BE2C (cell line): ENCODE data around the gene ETFDH.

Experiments used
- DNase-seq: peaks from one replicate; pipeline ENCODE4 v3.0.0-alpha.2; 2020
- H3K27me3 ChIP-seq: fragments of 250-450 bp; sonication (Bioruptor Pico); 2 replicates; pipeline ENCODE4 v1.5.1; 2020; ENCODE audit warnings: mild to moderate bottlenecking
- H3K36me3 ChIP-seq: fragments of 250-450 bp; sonication (Bioruptor Pico); 2 replicates; pipeline ENCODE4 v1.5.1; 2020; ENCODE audit warnings: mild to moderate bottlenecking
- H3K4me1 ChIP-seq: fragments of 250-450 bp; sonication (Bioruptor Pico); 2 replicates; pipeline ENCODE4 v1.5.1; 2020
- H3K4me3 ChIP-seq: 2 replicates; pipeline ENCODE4 v1.5.1; 2011; ENCODE audit warnings: low read depth, low read length
- H3K9me3 ChIP-seq: fragments of 250-450 bp; sonication (Bioruptor Pico); 2 replicates; pipeline ENCODE4 v1.5.1; 2020
- TF ChIP-seq, protein P1 (sequence below): IDR thresholded peaks from 2 replicates; pipeline ENCODE4 v1.5.1; 2012; ENCODE audit warnings: mild to moderate bottlenecking, low read depth, low read length

ETFDH gene

DNA sequence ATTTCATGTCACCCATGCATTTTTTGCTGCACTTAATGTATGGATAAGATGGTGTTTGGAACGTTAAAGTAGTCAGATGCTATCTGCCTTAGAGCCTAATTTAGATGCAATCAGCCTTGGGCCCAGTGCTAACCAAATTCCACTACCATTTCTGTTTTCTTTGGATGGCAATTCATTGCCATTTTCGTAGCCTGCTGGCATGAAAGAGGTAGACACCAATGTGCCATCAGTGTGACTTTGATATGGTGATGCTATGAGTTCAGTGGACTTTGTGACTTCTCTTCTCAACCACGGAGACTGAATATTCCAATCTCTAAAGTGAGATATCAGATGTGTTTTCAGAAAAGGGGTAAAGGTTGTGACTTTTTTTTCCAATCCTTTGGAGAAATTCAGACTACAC lies 1.5 kb downstream of the ETFDH start:
- TF ChIP-seq, protein P1, sequence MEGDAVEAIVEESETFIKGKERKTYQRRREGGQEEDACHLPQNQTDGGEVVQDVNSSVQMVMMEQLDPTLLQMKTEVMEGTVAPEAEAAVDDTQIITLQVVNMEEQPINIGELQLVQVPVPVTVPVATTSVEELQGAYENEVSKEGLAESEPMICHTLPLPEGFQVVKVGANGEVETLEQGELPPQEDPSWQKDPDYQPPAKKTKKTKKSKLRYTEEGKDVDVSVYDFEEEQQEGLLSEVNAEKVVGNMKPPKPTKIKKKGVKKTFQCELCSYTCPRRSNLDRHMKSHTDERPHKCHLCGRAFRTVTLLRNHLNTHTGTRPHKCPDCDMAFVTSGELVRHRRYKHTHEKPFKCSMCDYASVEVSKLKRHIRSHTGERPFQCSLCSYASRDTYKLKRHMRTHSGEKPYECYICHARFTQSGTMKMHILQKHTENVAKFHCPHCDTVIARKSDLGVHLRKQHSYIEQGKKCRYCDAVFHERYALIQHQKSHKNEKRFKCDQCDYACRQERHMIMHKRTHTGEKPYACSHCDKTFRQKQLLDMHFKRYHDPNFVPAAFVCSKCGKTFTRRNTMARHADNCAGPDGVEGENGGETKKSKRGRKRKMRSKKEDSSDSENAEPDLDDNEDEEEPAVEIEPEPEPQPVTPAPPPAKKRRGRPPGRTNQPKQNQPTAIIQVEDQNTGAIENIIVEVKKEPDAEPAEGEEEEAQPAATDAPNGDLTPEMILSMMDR, result no peak
- H3K4me3 ChIP-seq, result no peak overlapping the region
- H3K36me3 ChIP-seq, result no peaks in the 10 kb centered on the region; the same call in 1 of the 2 replicates
- no peaks in the 10 kb centered on the region for H3K9me3 ChIP-seq
- DNase-seq, result no peak
- H3K27me3 ChIP-seq, result no peaks in the 10 kb centered on the region
- H3K4me1 ChIP-seq, result peaks cover 2% of the 10 kb centered on the region; the same call in 1 of the 2 replicates

DNA sequence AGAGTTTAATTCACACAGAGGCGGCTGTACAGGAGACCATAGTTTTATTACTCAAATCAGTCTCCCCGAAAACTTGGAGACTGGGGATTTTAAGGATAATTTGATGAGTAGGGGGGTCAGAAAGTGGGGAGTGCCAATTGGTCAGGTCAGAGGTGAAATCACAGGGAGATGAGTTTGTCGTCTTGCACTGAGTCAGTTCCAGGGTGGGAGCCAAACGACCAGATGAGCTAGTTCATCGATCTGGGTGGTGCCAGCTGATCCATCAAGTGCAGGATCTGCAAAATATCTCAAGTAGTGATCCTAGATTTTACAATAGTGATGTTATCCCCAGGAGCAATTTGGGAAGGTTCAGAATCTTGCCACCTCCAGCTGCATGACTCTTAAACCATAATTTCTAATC lies 4.0 kb downstream of the ETFDH start:
- Histone ChIP-seq H3K9me3 (no peaks in the 10 kb centered on the region), H3K4me3 (no peak overlapping the region), H3K27me3 (no peaks in the 10 kb centered on the region), H3K36me3 (no peaks in the 10 kb centered on the region), H3K4me1 (peaks cover 2% of the 10 kb centered on the region; the same call in 1 of the 2 replicates)
- TF ChIP-seq, protein P1, result no peak
- DNase-seq, result no peak

DNA sequence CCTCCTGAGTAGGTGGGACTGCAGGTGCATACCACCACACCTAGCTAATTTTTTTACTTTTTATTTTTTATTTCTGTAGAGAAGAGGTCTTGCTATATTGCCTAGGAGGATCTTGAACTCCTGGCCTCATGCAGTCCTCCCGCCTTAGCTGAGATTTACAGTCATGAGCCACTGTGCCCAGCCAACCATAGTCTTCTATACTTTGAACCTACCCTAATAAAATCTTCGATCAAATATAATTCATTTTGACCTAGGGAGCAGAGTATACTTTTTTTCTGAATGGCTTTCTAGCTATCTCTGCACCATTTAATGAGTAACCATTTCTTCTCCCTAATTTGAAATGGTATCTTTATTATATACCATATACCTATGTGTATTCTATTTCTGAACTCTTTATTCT lies 6.7 kb downstream of the ETFDH start:
- H3K27me3 ChIP-seq, result no peaks in the 10 kb centered on the region
- H3K4me1 ChIP-seq, result no peaks in the 10 kb centered on the region
- H3K36me3 ChIP-seq, result no peaks in the 10 kb centered on the region; the same call in 1 of the 2 replicates
- no peak for DNase-seq
- no peaks in the 10 kb centered on the region for H3K9me3 ChIP-seq
- TF ChIP-seq, protein P1, result no peak
- H3K4me3 ChIP-seq, result no peak overlapping the region

DNA sequence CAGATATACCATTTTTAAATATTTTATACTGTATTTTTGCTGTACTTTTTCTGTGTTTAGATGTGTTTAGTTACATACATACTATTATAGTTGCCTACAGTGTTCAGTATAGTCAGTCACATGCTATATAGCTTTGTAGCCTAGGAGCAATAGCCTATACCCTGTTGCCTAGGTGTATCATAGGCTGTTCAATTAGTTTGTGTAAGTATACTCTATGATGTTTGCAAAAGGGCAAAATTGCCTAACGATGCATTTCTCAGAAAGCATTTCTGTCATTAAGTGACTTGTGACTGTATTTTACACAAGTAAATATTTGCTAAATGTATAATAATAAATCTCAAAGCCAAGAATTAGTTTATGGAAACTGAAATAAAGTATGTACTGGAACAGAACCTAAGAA lies 9.5 kb downstream of the ETFDH start:
- Histone ChIP-seq H3K4me3 (no peak overlapping the region), H3K27me3 (no peaks in the 10 kb centered on the region), H3K9me3 (no peaks in the 10 kb centered on the region), H3K4me1 (no peaks in the 10 kb centered on the region), H3K36me3 (peaks cover 2% of the 10 kb centered on the region; the same call in 1 of the 2 replicates)
- TF ChIP-seq, protein P1, result no peak
- no peak for DNase-seq

DNA sequence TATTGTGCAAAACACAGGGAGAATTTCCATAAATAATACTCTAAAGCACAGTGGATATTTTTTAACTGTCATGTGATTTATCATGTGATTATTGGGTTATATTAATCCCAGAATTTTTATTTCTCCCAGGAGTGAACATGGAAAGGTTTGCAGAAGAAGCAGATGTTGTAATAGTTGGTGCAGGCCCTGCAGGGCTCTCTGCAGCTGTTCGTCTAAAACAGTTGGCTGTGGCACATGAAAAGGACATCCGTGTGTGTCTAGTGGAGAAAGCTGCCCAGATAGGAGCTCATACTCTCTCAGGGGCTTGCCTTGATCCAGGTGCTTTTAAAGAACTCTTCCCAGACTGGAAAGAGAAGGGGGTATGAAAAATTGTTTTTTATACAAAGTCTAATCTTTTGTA lies 10.0 kb downstream of the ETFDH start:
- no peak overlapping the region for H3K4me3 ChIP-seq
- no peak for DNase-seq
- no peaks in the 10 kb centered on the region for H3K4me1 ChIP-seq
- TF ChIP-seq, protein P1, result no peak
- peaks cover 2% of the 10 kb centered on the region; the same call in 1 of the 2 replicates for H3K36me3 ChIP-seq
- no peaks in the 10 kb centered on the region for H3K9me3 ChIP-seq
- no peaks in the 10 kb centered on the region for H3K27me3 ChIP-seq

DNA sequence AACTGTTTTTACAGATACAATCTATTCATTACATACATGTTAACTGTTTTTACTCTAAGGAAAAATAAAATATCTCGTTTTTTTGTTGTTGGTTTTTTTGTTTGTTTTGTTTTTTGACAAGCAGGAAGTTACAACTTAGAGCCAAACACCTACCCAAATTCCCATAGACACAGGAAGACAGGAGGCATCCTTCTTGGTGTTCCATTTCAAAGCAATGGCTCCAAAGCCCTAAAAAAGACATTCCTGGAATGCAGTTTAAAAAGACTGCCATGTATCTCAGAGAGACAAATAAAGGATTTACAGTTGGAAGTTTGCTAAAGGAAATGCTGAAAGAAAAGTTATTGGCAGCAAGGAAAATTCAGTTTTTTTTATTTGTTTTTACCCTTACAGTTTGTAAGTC lies 16.7 kb downstream of the ETFDH start:
- no peaks in the 10 kb centered on the region for H3K9me3 ChIP-seq
- TF ChIP-seq, protein P1, result no peak

More for the DNA sequence above, 16.7 kb downstream of the ETFDH start:
- H3K27me3 ChIP-seq, result no peaks in the 10 kb centered on the region
- H3K4me1 ChIP-seq, result no peaks in the 10 kb centered on the region
- H3K4me3 ChIP-seq, result no peak overlapping the region
- H3K36me3 ChIP-seq, result 0 out of 2 replicates have a peak, but pooled peaks cover 2% of the 10 kb centered on the region
- DNase-seq, result no peak
